ENCODE results near the gene KPRP. TPM values are rescaled to one million over a fixed set of nuclear protein-coding genes. Genes with fewer than 3 reads are reported as not detected.

KPRP gene
- total and polyA plus RNA-seq, 2 experiments from 2014 or later = not detected

GRCh38 chr1:152737997-152738396, 19.8 kb upstream of the KPRP start:
- Mint-ChIP-seq H3K27me3 (ENCODE audit: insufficient read depth, low read depth, poor library complexity) (peaks cover 6% of the 10 kb centered on the region), H3K9me3 (no peaks in the 10 kb centered on the region; the same call in 2 of the 3 replicates), H3K36me3 (ENCODE audit: low read depth) (no peaks in the 10 kb centered on the region), H3K27ac (no peak overlapping the region), H3K4me3 (no peak overlapping the region; the same call in 2 of the 3 replicates), H3K4me1 (peaks cover 4% of the 10 kb centered on the region; the same call in 2 of the 3 replicates)
- DNase-seq (ENCODE audit: low spot score) (no peak), ATAC-seq (no peak)
- Histone ChIP-seq H3K9me2 (ENCODE audit: insufficient read depth) (peaks cover 15% of the 10 kb centered on the region), H4K20me1 (replicated peaks; ENCODE audit: insufficient read depth) (no peaks in the 10 kb centered on the region), H2AFZ (no peak overlapping the region), H3K27me3 (ENCODE audit: insufficient read depth) (no peaks in the 10 kb centered on the region), H3K79me2 (replicated peaks; ENCODE audit: insufficient read depth) (no peaks in the 10 kb centered on the region), H3K27ac (ENCODE audit: low read depth) (no peak overlapping the region), H3K36me3 (ENCODE audit: insufficient read depth) (no peaks in the 10 kb centered on the region), H3K4me1 (ENCODE audit: insufficient read depth) (peaks cover 8% of the 10 kb centered on the region; the same call in 1 of the 2 replicates), H3F3A (replicated peaks; ENCODE audit: low read depth) (no peaks in the 10 kb centered on the region), H3K4me2 (no peak overlapping the region), H3K4me3 (no peak overlapping the region)
- TF ChIP-seq ZNF331 (CRISPR knock-in tag; IDR thresholded peaks at IDR 0.05; ENCODE audit: low read depth) (no peak), EZH2 (IDR thresholded peaks at IDR 0.05; ENCODE audit: low read depth, unreplicated experiment) (no peak), CTCF (conservative IDR thresholded peaks at IDR 0.05; ENCODE audit: low read depth in 2 of 2) (no peak), POLR2AphosphoS5 (IDR thresholded peaks at IDR 0.05; ENCODE audit: low read depth) (no peak), CREB1 (CRISPR knock-in tag; IDR thresholded peaks at IDR 0.05; ENCODE audit: low read depth) (no peak), ETS1 (IDR thresholded peaks at IDR 0.05) (no peak), NANOG (IDR thresholded peaks at IDR 0.05; ENCODE audit: borderline replicate concordance) (no peak), STAT1 (IDR thresholded peaks at IDR 0.05; ENCODE audit: unreplicated experiment) (no peak), JUNB (IDR thresholded peaks at IDR 0.05; ENCODE audit: unreplicated experiment) (no peak), REST (IDR thresholded peaks at IDR 0.05; ENCODE audit: unreplicated experiment) (no peak), ZNF462 (CRISPR knock-in tag; IDR thresholded peaks at IDR 0.05) (no peak), EZH2phosphoT487 (IDR thresholded peaks at IDR 0.05; ENCODE audit: unreplicated experiment) (no peak), ZNF114 (CRISPR knock-in tag; IDR thresholded peaks at IDR 0.05) (no peak)

Data from GM23338 (cell line).